HG03175 (cell line): ENCODE data around the gene DDX3Y.
A peak's percentile ranks its signal among the peaks of the same experiment; 100 is the strongest.

Source experiments
- ATAC-seq: cut with Tn5 transposase; IDR thresholded peaks from one replicate; pipeline ENCODE4 v1.9.1; 2021; ENCODE audit warnings: mild to moderate bottlenecking, moderate library complexity; ENCODE audit not compliant: unreplicated experiment

The DDX3Y gene

GRCh38 chrY:12904618-12905516 lies at the start of gene DDX3Y:
TSS of gene DDX3Y (plus strand) at chrY:12904868. CDS start at chrY:12904937, 69 bp downstream.
- ATAC-seq = peak; percentile 85

- no peak for ATAC-seq
Measured at GRCh38 chrY:12855791-12856275, 48.8 kb upstream of the DDX3Y start.

- ATAC-seq = no peak
Measured at GRCh38 chrY:12867960-12868359, 36.7 kb upstream of the DDX3Y start.

- no peak for ATAC-seq
Measured at GRCh38 chrY:12896973-12897372, 7.7 kb upstream of the DDX3Y start.

GRCh38 chrY:12898604-12899003 lies 6.1 kb upstream of the DDX3Y start:
- ATAC-seq = no peak

- peak; percentile 62 for ATAC-seq
Measured at GRCh38 chrY:12905517-12905872, 827 bp downstream of the DDX3Y start.

GRCh38 chrY:12905895-12906294 lies 1.2 kb downstream of the DDX3Y start:
- ATAC-seq = no peak

GRCh38 chrY:12913541-12913940 lies 8.9 kb downstream of the DDX3Y start:
- ATAC-seq = no peak

- no peak for ATAC-seq
Measured at GRCh38 chrY:12928043-12928442, 23.4 kb downstream of the DDX3Y start.

- no peak for ATAC-seq
Measured at GRCh38 chrY:12941725-12942687, 37.3 kb downstream of the DDX3Y start.
